ENCODE data around the gene OPA3. TPM values are rescaled to one million over a fixed set of nuclear protein-coding genes. Genes with fewer than 3 reads are reported as not detected.
A peak's percentile ranks its signal among the peaks of the same experiment; 100 is the strongest.

OPA3 gene
- total RNA-seq, 1 experiment from 2014 or later = 10.1 TPM

- Mint-ChIP-seq H3K36me3 (no peaks in the 10 kb centered on the region), H3K4me1 (peaks cover 23% of the 10 kb centered on the region), H3K9me3 (no peaks in the 10 kb centered on the region), H3K27me3 (ENCODE audit: low read depth) (no peaks in the 10 kb centered on the region), H3K4me3 (no peak overlapping the region), H3K27ac (peak overlapping the region; percentile 79)
- ATAC-seq (no peak), DNase-seq (ENCODE audit: low spot score) (no peak)
- no peak for TF ChIP-seq GABPB1 (CRISPR knock-in tag; IDR thresholded peaks at IDR 0.05)
- no peak for TF ChIP-seq PREB (CRISPR knock-in tag; IDR thresholded peaks at IDR 0.05; ENCODE audit: borderline replicate concordance)
- no peak for TF ChIP-seq FOXP4 (CRISPR knock-in tag; IDR thresholded peaks at IDR 0.05)
- no peak for TF ChIP-seq FOXK1 (CRISPR knock-in tag; IDR thresholded peaks at IDR 0.05)
- TF ChIP-seq ZNF138 (CRISPR knock-in tag; conservative IDR thresholded peaks at IDR 0.05) = no peak
- no peak for TF ChIP-seq NR1H2 (CRISPR knock-in tag; IDR thresholded peaks at IDR 0.05)
- TF ChIP-seq TCF7 (CRISPR knock-in tag; IDR thresholded peaks at IDR 0.05; ENCODE audit: low read depth) = no peak
- TF ChIP-seq ZNF232 (CRISPR knock-in tag; IDR thresholded peaks at IDR 0.05) = no peak
- TF ChIP-seq ZMAT4 (CRISPR knock-in tag; IDR thresholded peaks at IDR 0.05) = no peak
- no peak for TF ChIP-seq E2F1 (CRISPR knock-in tag; IDR thresholded peaks at IDR 0.05)
- POLR2A ChIA-PET = no interaction called here
- CTCF ChIA-PET = interaction anchor here (1.1 to 2.2 kb wide), 4 partner anchors 10 to 121 kb away, joined by 3 to 10 read pairs (median 3); no protein-coding TSS in a partner anchor
Observed at GRCh38 chr19:45560686-45561085, 23.9 kb downstream of the OPA3 start.

- no peak overlapping the region for H3K4me3 Mint-ChIP-seq
- no peaks in the 10 kb centered on the region for H3K9me3 Mint-ChIP-seq
- no peak for TF ChIP-seq SP1 (CRISPR knock-in tag; conservative IDR thresholded peaks at IDR 0.05)
- no peak for TF ChIP-seq SOX15 (CRISPR knock-in tag; IDR thresholded peaks at IDR 0.05)
- TF ChIP-seq NR2C2 (CRISPR knock-in tag; IDR thresholded peaks at IDR 0.05) = no peak
- no peak for TF ChIP-seq ZBTB43 (CRISPR knock-in tag; IDR thresholded peaks at IDR 0.05)
- TF ChIP-seq MAX (CRISPR knock-in tag; IDR thresholded peaks at IDR 0.05) = no peak
- no peak for TF ChIP-seq CREM (CRISPR knock-in tag; IDR thresholded peaks at IDR 0.05)
- TF ChIP-seq ELF4 (CRISPR knock-in tag; IDR thresholded peaks at IDR 0.05; ENCODE audit: low read depth) = no peak
- TF ChIP-seq ZNF232 (CRISPR knock-in tag; IDR thresholded peaks at IDR 0.05) = no peak
- TF ChIP-seq ESRRA (CRISPR knock-in tag; IDR thresholded peaks at IDR 0.05; ENCODE audit: borderline replicate concordance) = no peak
- no peak for TF ChIP-seq E2F5 (CRISPR knock-in tag; IDR thresholded peaks at IDR 0.05)
- TF ChIP-seq SMAD3 (CRISPR knock-in tag; IDR thresholded peaks at IDR 0.05; ENCODE audit: borderline replicate concordance) = no peak
- no peak for TF ChIP-seq ATF2 (CRISPR knock-in tag; IDR thresholded peaks at IDR 0.05; ENCODE audit: borderline replicate concordance, low read depth)
- no peak for TF ChIP-seq TCF7 (CRISPR knock-in tag; IDR thresholded peaks at IDR 0.05; ENCODE audit: low read depth)
- TF ChIP-seq ZSCAN18 (CRISPR knock-in tag; IDR thresholded peaks at IDR 0.05) = no peak
- TF ChIP-seq KAT7 (CRISPR knock-in tag; IDR thresholded peaks at IDR 0.05; ENCODE audit: borderline replicate concordance) = no peak
- no peak for TF ChIP-seq CBFB (CRISPR knock-in tag; IDR thresholded peaks at IDR 0.05; ENCODE audit: low read depth)
- TF ChIP-seq TP53 (CRISPR knock-in tag; IDR thresholded peaks at IDR 0.05) = no peak
- no peak for TF ChIP-seq ATF1 (CRISPR knock-in tag; IDR thresholded peaks at IDR 0.05)
- TF ChIP-seq ZNF396 (CRISPR knock-in tag; IDR thresholded peaks at IDR 0.05; ENCODE audit: borderline replicate concordance) = no peak
- ChIA-PET CTCF (interaction anchor here (1.1 to 2.9 kb wide), 5 partner anchors 10 to 121 kb away, joined by 3 to 16 read pairs (median 3); no protein-coding TSS in a partner anchor), POLR2A (no interaction called here)
- no peak for ATAC-seq
- H3K4me1 Mint-ChIP-seq = peaks cover 23% of the 10 kb centered on the region
- H3K27ac Mint-ChIP-seq = no peak overlapping the region
- H3K36me3 Mint-ChIP-seq = no peaks in the 10 kb centered on the region
- DNase-seq (ENCODE audit: low spot score) = no peak
- no peaks in the 10 kb centered on the region for H3K27me3 Mint-ChIP-seq (ENCODE audit: low read depth)
Observed at GRCh38 chr19:45560038-45560437, 24.6 kb downstream of the OPA3 start.

All from WTC11 (cell line).